NB4 (cell line): ENCODE results near the gene SNAI3.

ENCODE experiments used
- CTCF ChIP-seq: IDR thresholded peaks from one replicate; pipeline ENCODE4 v1.5.1; 2012; ENCODE audit warnings: low read depth, low read length
- MAX ChIP-seq: IDR thresholded peaks from 2 replicates; pipeline ENCODE4 v1.6.1; 2011; ENCODE audit warnings: low read depth, low read length
- MYC ChIP-seq: IDR thresholded peaks from 2 replicates; pipeline ENCODE4 v1.6.1; 2011; ENCODE audit warnings: low read depth, low read length
- POLR2A ChIP-seq: IDR thresholded peaks from 2 replicates; pipeline ENCODE4 v1.6.1; 2011; ENCODE audit warnings: mild to moderate bottlenecking; ENCODE audit not compliant: insufficient read length; ENCODE audit errors: extremely low read depth

- TF ChIP-seq POLR2A (no peak), CTCF (peak; percentile 47), MYC (no peak), MAX (no peak)
Observed at GRCh38 chr16:88681084-88681680, 5.1 kb downstream of the SNAI3 start.
